HG02870 (cell line): ENCODE data around the gene RGS6.

Experiments used
- ATAC-seq: cut with Tn5 transposase; IDR thresholded peaks from one replicate; pipeline ENCODE4 v1.9.1; 2021; ENCODE audit warnings: mild to moderate bottlenecking, moderate library complexity; ENCODE audit not compliant: unreplicated experiment

Gene RGS6

GRCh38 chr14:72519543-72519942, 587.3 kb downstream of the RGS6 start:
- ATAC-seq = no peak

GRCh38 chr14:72521045-72521444, 588.8 kb downstream of the RGS6 start:
- ATAC-seq = peak; percentile 58

GRCh38 chr14:72521968-72522741, 589.9 kb downstream of the RGS6 start:
- no peak for ATAC-seq

- ATAC-seq = no peak
Observed at GRCh38 chr14:72522847-72523246, 590.6 kb downstream of the RGS6 start.

- ATAC-seq = no peak
Observed at GRCh38 chr14:72523424-72524294, 591.4 kb downstream of the RGS6 start.

GRCh38 chr14:72524295-72524629, 592.0 kb downstream of the RGS6 start:
- ATAC-seq = no peak

- no peak for ATAC-seq
Observed at GRCh38 chr14:72525087-72525915, 593.1 kb downstream of the RGS6 start.

- ATAC-seq = no peak
Observed at GRCh38 chr14:72527591-72527990, 595.4 kb downstream of the RGS6 start.

- no peak for ATAC-seq
Observed at GRCh38 chr14:72528059-72528862, 596.0 kb downstream of the RGS6 start.

- no peak for ATAC-seq
Observed at GRCh38 chr14:72528863-72529175, 596.6 kb downstream of the RGS6 start.

GRCh38 chr14:72532686-72533454, 600.6 kb downstream of the RGS6 start:
- ATAC-seq = no peak

- ATAC-seq = peak; percentile 75
Observed at GRCh38 chr14:72535485-72535884, 603.3 kb downstream of the RGS6 start.

- no peak for ATAC-seq
Observed at GRCh38 chr14:72538387-72538786, 606.2 kb downstream of the RGS6 start.

GRCh38 chr14:72539661-72540315, 607.6 kb downstream of the RGS6 start:
- no peak for ATAC-seq

GRCh38 chr14:72540836-72541235, 608.6 kb downstream of the RGS6 start:
- ATAC-seq = no peak

- no peak for ATAC-seq
Observed at GRCh38 chr14:72541546-72541945, 609.3 kb downstream of the RGS6 start.

GRCh38 chr14:72543341-72543740, 611.1 kb downstream of the RGS6 start:
- no peak for ATAC-seq

GRCh38 chr14:72544615-72545387, 612.6 kb downstream of the RGS6 start:
- ATAC-seq = no peak
